ENCODE data around the gene OR8D4.
"Not testable (repeated sequence)": the region's sequence is repeated elsewhere in the genome, so short reads cannot be mapped to it uniquely, and the experiment has no call there.

Gene OR8D4

GRCh38 chr11:123856444-123856843 is 45.5 kb upstream of the OR8D4 start:
- no peaks in the 10 kb centered on the region for H3K9me2 ChIP-seq (replicated peaks; ENCODE audit: insufficient read depth, low read length)
- H3K9ac ChIP-seq (ENCODE audit: low read length) = no peak overlapping the region
- no peak overlapping the region for H3K4me2 ChIP-seq (ENCODE audit: low read depth, low read length, poor library complexity, severe bottlenecking)
- H4K20me1 ChIP-seq (ENCODE audit: low read depth, low read length) = no peaks in the 10 kb centered on the region
- no peaks in the 10 kb centered on the region for H3K27me3 ChIP-seq (ENCODE audit: low read length)
- H2AFZ ChIP-seq (ENCODE audit: low read depth, low read length, severe bottlenecking) = no peak overlapping the region
- H3F3A ChIP-seq (ENCODE audit: insufficient read depth) = no peaks in the 10 kb centered on the region
- no peaks in the 10 kb centered on the region for H3K79me2 ChIP-seq (ENCODE audit: insufficient read depth, low read length)
- H3K27ac ChIP-seq (ENCODE audit: low read depth, low read length) = no peak overlapping the region
- no peak for TF ChIP-seq EZH2phosphoT487 (conservative IDR thresholded peaks at IDR 0.05; ENCODE audit: low read length)
- no peak for TF ChIP-seq CTCF (IDR thresholded peaks at IDR 0.05; ENCODE audit: insufficient read depth, low read length, poor library complexity, severe bottlenecking)
- H3K36me3 ChIP-seq (ENCODE audit: low read length) = no peaks in the 10 kb centered on the region
- H3K9me3 ChIP-seq (ENCODE audit: insufficient read depth, low read length) = no peaks in the 10 kb centered on the region
- H3K4me3 ChIP-seq (ENCODE audit: insufficient read depth, low read length, poor library complexity, severe bottlenecking) = no peak overlapping the region

GRCh38 chr11:123859731-123860130 is 42.2 kb upstream of the OR8D4 start:
- Histone ChIP-seq H3K9me3 (ENCODE audit: insufficient read depth, low read length) (no peaks in the 10 kb centered on the region), H3K9me2 (replicated peaks; ENCODE audit: insufficient read depth, low read length) (no peaks in the 10 kb centered on the region), H3K79me2 (ENCODE audit: insufficient read depth, low read length) (no peaks in the 10 kb centered on the region), H3F3A (ENCODE audit: insufficient read depth) (no peaks in the 10 kb centered on the region), H2AFZ (ENCODE audit: low read depth, low read length, severe bottlenecking) (no peak overlapping the region), H3K36me3 (ENCODE audit: low read length) (no peaks in the 10 kb centered on the region), H4K20me1 (ENCODE audit: low read depth, low read length) (no peaks in the 10 kb centered on the region), H3K27ac (ENCODE audit: low read depth, low read length) (no peak overlapping the region), H3K4me3 (ENCODE audit: insufficient read depth, low read length, poor library complexity, severe bottlenecking) (no peak overlapping the region), H3K4me2 (ENCODE audit: low read depth, low read length, poor library complexity, severe bottlenecking) (no peak overlapping the region), H3K27me3 (ENCODE audit: low read length) (no peaks in the 10 kb centered on the region), H3K9ac (ENCODE audit: low read length) (no peak overlapping the region)
- TF ChIP-seq CTCF (IDR thresholded peaks at IDR 0.05; ENCODE audit: insufficient read depth, low read length, poor library complexity, severe bottlenecking) (no peak), EZH2phosphoT487 (conservative IDR thresholded peaks at IDR 0.05; ENCODE audit: low read length) (no peak)

- not testable (repeated sequence) for H3K9ac ChIP-seq (ENCODE audit: low read length); H3K4me3 ChIP-seq (ENCODE audit: insufficient read depth, low read length, poor library complexity, severe bottlenecking); H3K27ac ChIP-seq (ENCODE audit: low read depth, low read length); H3K27me3 ChIP-seq (ENCODE audit: low read length); H2AFZ ChIP-seq (ENCODE audit: low read depth, low read length, severe bottlenecking); H3F3A ChIP-seq (ENCODE audit: insufficient read depth); H3K79me2 ChIP-seq (ENCODE audit: insufficient read depth, low read length); H3K36me3 ChIP-seq (ENCODE audit: low read length); H4K20me1 ChIP-seq (ENCODE audit: low read depth, low read length); H3K9me2 ChIP-seq (replicated peaks; ENCODE audit: insufficient read depth, low read length); H3K9me3 ChIP-seq (ENCODE audit: insufficient read depth, low read length); H3K4me2 ChIP-seq (ENCODE audit: low read depth, low read length, poor library complexity, severe bottlenecking)
These were observed 36.7 kb upstream of the OR8D4 start for GRCh38 chr11:123865293-123865692.

- H3K9ac ChIP-seq (ENCODE audit: low read length); H3K4me2 ChIP-seq (ENCODE audit: low read depth, low read length, poor library complexity, severe bottlenecking); H3K79me2 ChIP-seq (ENCODE audit: insufficient read depth, low read length); H3K9me3 ChIP-seq (ENCODE audit: insufficient read depth, low read length); H3K27me3 ChIP-seq (ENCODE audit: low read length); H3K9me2 ChIP-seq (replicated peaks; ENCODE audit: insufficient read depth, low read length); H3K4me3 ChIP-seq (ENCODE audit: insufficient read depth, low read length, poor library complexity, severe bottlenecking); H3K36me3 ChIP-seq (ENCODE audit: low read length); H3F3A ChIP-seq (ENCODE audit: insufficient read depth); H4K20me1 ChIP-seq (ENCODE audit: low read depth, low read length); H3K27ac ChIP-seq (ENCODE audit: low read depth, low read length); H2AFZ ChIP-seq (ENCODE audit: low read depth, low read length, severe bottlenecking): not testable (repeated sequence)
These were observed 34.2 kb upstream of the OR8D4 start for GRCh38 chr11:123867795-123868194.

Measured in SU-DHL-6 (cell line).